ENCODE measurements around the gene PDLIM1. TPM values are rescaled to one million over a fixed set of nuclear protein-coding genes. Genes with fewer than 3 reads are reported as not detected.
A peak's percentile ranks its signal among the peaks of the same experiment; 100 is the strongest.

The PDLIM1 gene
- total RNA-seq = 334 TPM
- long read RNA-seq, transcript PDLIM1-202 (6 exons, 850 nt) = minor isoform, 11 of 564 reads
- long read RNA-seq, transcript PDLIM1-201 (7 exons, 1,452 nt) = major isoform, 493 of 564 reads
- long read RNA-seq, partial matches to known transcripts = 39 of 564 reads
- long read RNA-seq, other reads (novel, unspliced or antisense) = 19 of 564 reads

- intact Hi-C loops (cut with DNase I) = loop anchor here (2.0 kb wide), 1 partner anchor 18 kb away; no protein-coding TSS in a partner anchor
- peak; percentile 84 for DNase-seq (ENCODE audit: low spot score)
Observed at GRCh38 chr10:95290461-95291364, at the start of gene PDLIM1. PDLIM1 (minus strand) TSS chr10:95291003; CDS start chr10:95290915, 88 bp downstream.

DNA sequence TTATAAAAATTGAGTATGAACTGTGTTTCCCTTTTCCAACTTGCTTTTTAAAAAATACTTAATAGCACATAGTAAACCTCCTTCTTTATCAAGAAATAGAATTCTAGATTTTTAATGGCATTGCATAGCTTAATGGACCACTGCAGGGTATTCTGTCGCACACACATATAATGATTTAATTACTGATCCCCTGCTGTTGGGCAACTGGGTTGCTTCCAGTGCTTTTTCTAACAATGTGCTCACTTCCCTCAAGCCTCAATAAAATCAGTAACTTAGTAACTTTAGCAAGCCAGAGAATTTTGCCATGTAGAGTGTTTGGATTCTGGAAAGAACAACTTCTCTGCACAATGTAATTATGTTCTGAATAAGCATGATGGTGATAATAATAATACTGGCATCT is 49.1 kb upstream of the PDLIM1 start:
- intact Hi-C loops (cut with DNase I) = no loop called here
- DNase-seq (ENCODE audit: low spot score) = no peak

DNA sequence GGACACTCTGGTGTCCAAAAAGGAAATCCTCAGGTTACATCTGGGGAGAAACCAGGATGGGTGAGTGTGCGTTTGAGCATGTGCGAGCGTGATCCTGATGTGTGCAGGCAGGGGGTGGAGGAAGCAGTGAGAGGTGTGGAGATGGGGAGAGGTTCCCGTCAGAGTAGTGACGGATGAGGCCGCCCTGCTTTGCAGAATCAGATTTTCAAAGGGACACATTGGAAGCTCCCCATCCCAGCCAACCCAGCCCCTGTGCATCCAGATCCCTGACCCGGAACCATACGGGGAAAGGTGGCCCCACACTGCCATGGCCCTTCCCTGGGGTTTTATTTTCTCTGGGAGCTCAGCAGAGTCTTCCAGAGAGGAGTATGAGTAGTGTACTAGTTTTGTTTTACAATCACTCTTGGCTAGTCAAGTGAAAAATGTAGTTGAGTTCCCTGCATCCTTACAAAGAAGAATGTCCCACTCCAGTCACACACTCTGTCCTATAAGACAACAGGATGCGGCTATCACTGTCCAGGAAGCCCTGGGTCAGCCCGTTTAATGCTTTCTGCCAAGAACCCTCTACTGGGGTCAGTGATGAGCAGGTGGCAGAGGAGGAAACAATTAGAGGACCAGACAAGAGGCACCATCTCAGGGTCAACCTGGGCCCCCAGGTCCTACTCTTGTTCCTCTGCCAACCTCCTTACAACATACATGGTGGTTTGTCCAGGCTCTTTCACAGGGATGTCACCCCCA is 46.8 kb upstream of the PDLIM1 start:
- intact Hi-C loops (cut with DNase I) = loop anchor here (1.0 kb wide), 1 partner anchor 29 kb away; no protein-coding TSS in a partner anchor
- no peak for DNase-seq (ENCODE audit: low spot score)

DNA sequence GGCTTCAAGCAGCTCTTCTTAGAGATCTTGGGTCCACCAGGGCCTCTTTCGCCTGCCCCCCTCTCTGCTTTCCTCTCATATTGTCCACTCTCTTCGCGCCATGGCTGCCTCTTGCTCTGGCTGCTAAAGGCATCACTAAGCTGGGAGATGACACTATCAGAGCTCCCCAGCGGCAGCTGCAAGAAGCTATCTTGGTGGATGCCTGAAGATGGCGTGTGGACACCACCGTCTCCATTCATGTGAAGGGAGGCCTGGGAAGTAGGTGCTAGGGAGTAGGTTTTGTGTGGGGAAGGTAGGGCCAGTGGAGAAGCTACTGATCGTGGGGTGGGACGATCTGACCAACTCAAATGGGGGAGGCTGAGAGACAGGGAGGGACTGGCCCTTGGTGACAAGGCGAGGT is 45.9 kb upstream of the PDLIM1 start:
- DNase-seq (ENCODE audit: low spot score) = no peak
- intact Hi-C loops (cut with DNase I) = no loop called here

DNA sequence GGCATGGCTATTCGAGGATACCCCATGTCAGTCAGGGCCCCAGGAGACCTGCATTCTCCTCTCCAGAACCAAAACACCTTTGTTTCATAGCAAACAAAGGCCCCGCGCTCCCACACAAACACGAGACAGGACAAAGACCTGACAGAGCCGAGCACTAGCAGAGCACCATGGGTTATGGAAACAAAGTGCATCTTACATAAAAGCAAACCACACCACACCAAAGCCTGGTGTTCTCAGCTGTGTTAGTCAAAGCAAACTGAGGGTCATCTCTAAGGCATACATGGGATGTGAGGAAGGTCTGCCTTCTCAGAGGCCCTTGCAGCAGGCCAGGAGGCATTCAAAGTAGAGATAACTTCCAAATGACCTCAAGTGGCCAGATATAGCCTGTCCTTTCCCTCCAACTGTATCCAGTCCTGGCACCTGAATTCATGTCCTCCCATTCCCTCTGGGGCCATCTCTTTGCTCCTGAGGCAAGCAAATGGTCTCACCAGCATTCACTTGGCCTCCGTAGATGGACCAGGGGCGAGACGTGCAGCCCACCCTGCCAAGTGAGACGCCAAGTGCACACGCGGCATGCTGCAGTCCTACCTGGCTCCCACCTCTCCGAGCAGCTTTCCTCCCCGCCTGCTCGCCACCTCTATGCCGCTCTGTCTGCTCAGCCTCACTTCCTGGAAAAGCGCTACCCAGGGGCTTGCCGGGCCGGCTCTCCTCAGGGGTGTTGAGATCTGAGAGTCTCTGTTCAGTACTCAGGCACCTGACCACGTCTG is 45.3 kb upstream of the PDLIM1 start:
- intact Hi-C loops (cut with DNase I) = no loop called here
- DNase-seq (ENCODE audit: low spot score) = no peak

DNA sequence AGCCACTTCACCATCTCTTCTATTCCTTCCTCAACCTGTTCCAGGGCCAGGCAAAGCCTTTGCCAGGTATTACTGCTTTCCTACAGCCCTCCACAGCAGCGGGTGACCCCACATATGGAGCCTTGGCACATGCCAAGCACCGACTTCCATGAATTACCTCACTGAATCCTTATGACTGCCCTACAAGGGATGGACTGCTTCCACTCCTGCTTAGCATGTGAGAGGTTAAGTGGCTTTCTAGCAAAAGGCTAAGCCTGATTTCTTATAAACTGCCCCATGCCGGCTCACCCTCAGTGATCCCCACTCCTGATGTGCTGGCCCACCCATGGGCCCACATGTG is 44.0 kb upstream of the PDLIM1 start:
- no peak for DNase-seq (ENCODE audit: low spot score)
- intact Hi-C loops (cut with DNase I) = loop anchor here (5.0 kb wide), 1 partner anchor 57 kb away; no protein-coding TSS in a partner anchor

DNA sequence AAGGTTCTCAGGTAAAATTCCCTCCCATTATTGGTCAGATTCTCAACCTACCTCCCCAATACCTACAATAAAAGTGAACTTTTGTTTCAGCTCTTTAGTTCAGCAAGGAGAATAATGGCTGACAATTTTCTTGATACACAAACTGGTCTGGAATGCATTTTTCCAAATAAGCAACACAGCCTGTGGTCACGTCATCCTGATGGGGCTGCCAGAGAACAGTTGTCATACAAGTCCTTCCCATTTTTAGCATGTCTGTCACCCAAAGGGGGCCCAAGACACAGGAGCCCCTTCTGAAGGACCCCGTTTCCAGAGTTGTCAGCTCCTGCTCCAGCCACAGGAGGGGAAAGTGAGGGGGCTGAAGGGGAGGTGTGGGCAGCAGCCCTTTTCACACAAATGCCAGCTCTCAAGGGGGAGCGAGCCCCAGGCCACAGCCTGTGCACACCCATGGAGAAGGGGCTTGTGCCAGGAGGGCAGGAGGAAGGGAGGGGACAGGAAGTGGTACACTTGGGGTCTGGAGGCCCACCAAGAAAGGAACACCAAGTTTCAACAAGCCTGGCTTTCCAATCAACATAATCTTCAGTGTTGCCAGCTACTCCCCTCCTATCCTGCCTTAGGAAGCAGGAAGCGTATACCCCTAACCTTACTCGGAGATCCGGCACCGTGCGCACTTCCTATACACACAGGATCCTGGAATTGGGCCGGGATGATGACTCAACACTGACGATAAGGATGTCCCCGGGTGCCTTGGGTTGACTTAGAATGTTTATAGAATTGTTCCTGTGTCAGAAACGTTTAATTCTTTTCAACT is 43.4 kb upstream of the PDLIM1 start:
- peak; percentile 88 for DNase-seq (ENCODE audit: low spot score)
- intact Hi-C loops (cut with DNase I) = loop anchor here (5.0 kb wide), 1 partner anchor 57 kb away; no protein-coding TSS in a partner anchor

- intact Hi-C loops (cut with DNase I) = loop anchor here (5.0 kb wide), 1 partner anchor 55 kb away; no protein-coding TSS in a partner anchor
- DNase-seq (ENCODE audit: low spot score) = no peak
Observed at GRCh38 chr10:95332666-95333249, 42.0 kb upstream of the PDLIM1 start.

- no peak for DNase-seq (ENCODE audit: low spot score)
- intact Hi-C loops (cut with DNase I) = loop anchor here (5.0 kb wide), 1 partner anchor 54 kb away; no protein-coding TSS in a partner anchor
Observed at GRCh38 chr10:95331596-95332130, 40.9 kb upstream of the PDLIM1 start.

GRCh38 chr10:95330966-95331453 is 40.2 kb upstream of the PDLIM1 start:
- no peak for DNase-seq (ENCODE audit: low spot score)
- intact Hi-C loops (cut with DNase I) = loop anchor here (5.0 kb wide), 1 partner anchor 54 kb away; no protein-coding TSS in a partner anchor

DNA sequence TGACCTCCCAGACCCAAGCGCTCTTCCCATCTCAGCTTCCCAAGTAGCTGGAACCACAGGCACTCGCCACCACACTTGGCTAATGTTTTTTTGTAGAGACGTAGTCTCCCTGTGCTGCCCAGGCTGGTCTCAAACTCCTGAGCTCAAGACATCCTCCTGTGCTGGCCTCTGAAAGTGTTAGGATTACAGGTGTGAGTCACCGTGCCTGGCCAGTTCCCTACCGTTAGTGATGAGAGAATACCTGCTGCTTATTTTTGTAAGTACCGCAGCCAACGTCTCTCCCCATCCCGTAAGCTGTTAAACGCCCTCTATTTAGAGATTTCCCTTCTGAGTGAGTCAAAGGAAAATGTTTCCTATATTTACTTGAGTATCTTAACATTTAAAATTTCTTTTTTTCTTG is 38.5 kb upstream of the PDLIM1 start:
- no peak for DNase-seq (ENCODE audit: low spot score)
- intact Hi-C loops (cut with DNase I) = no loop called here

- no peak for DNase-seq (ENCODE audit: low spot score)
- intact Hi-C loops (cut with DNase I) = no loop called here
Observed at GRCh38 chr10:95328013-95328412, 37.2 kb upstream of the PDLIM1 start.

DNA sequence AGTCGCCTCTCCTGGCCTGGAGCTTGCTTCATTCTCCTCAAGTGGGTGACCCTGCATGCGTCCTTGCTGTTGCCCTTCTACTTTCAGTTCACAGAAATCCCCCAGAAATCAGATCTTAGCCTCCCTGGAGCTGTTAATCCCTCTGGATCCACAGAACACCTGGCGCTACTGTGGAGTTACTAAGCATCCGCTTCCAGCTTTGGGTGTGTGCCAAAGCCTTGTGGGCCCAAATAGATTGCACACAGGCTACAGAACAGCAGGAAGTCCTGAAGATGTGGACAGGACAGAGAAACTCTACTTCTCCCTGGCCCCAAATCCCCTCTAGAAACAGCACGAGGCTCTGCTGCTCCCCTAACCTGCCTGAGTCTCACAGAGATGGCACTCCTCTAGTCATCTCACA is 36.6 kb upstream of the PDLIM1 start:
- intact Hi-C loops (cut with DNase I) = no loop called here
- no peak for DNase-seq (ENCODE audit: low spot score)

DNA sequence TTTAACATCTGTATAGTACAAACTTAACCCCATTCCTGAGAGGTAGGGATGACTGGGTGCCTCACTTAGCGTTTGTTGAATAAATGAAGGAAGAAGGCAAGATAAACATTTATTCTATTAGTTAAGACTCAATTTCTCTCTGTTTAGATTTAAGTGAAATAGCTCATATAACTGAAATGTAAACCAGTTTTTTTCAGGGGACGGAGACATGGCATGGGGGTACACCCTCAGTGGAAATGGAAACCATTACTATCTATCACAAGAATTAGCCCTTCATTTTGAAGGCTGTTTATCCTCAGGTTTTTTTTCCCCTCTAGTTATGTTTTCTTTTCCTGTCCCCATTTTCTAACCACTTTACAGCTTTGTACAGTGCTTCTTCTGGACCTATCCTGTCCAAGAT is 35.6 kb upstream of the PDLIM1 start:
- intact Hi-C loops (cut with DNase I) = no loop called here
- no peak for DNase-seq (ENCODE audit: low spot score)

GRCh38 chr10:95325863-95326262 is 35.1 kb upstream of the PDLIM1 start:
- intact Hi-C loops (cut with DNase I) = no loop called here
- DNase-seq (ENCODE audit: low spot score) = no peak

DNA sequence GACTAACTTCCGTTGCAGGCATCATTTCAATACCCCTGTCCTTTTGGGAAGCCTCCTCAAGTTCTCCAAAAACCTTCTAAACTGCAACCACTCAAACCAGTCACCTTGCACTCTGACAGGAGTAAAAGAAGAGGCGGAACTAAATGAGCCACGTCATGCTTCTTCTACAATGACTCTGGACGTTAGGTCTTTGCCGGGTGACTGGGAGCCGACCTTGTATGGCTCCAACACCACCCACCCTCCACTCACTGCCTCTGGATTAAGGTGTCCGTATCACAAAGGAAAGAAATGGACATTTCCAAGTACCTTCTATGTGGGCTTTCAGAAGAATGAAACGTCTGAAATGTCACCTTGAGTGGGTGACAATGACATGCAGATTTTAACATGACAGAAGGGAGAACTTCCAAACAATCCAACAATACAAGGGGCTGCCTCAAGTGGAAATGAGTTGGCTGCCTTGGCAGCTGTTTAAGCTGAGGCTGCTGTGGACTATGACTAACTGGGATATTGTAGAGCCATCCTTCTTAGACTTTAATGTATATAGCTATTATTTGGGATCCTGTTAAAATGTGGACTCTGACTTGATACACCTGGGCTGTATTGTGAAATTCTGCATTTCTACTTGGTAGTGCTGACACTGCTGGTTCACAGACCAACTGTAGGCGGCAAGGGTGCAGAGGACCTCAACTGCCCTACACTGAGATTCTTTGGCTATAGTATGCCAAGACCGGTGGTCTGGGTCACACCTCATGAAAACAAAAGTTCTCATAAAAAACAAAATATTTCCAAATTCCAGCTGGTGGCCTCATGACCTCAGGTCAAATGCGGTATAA is 33.8 kb upstream of the PDLIM1 start:
- no peak for DNase-seq (ENCODE audit: low spot score)
- intact Hi-C loops (cut with DNase I) = no loop called here

Measured in cardiac septum (tissue), 1 donor.